Karpas-422 (cell line): ENCODE data around the gene PRKCB. TPM values are rescaled to one million over a fixed set of nuclear protein-coding genes. Genes with fewer than 3 reads are reported as not detected.

Experiments used
- DNase-seq: peaks from one replicate; pipeline ENCODE4 v3.0.0-alpha.2; 2015
- H2AFZ ChIP-seq: fragments of 200-600 bp; sonication (generic); 2 replicates; pipeline ENCODE4 v1.6.1; 2014; ENCODE audit warnings: antibody characterized with exemption, low read length, mixed read lengths
- H3K27ac ChIP-seq: fragments of 200-600 bp; sonication (generic); 2 replicates; pipeline ENCODE4 v1.5.1; 2014; ENCODE audit warnings: mild to moderate bottlenecking, low read length, moderate library complexity
- H3K27me3 ChIP-seq: fragments of 200-600 bp; sonication (generic); 2 replicates; pipeline ENCODE4 v1.6.1; 2014; ENCODE audit warnings: low read length, mixed read lengths
- H3K36me3 ChIP-seq: fragments of 200-600 bp; sonication (generic); 2 replicates; pipeline ENCODE4 v1.6.1; 2014; ENCODE audit warnings: low read length, mixed read lengths; ENCODE audit not compliant: insufficient read depth
- H3K4me1 ChIP-seq: fragments of 200-600 bp; sonication (generic); 2 replicates; pipeline ENCODE4 v1.6.1; 2014; ENCODE audit warnings: mild to moderate bottlenecking, low read length, mixed read lengths
- H3K4me2 ChIP-seq: fragments of 200-600 bp; sonication (generic); 2 replicates; pipeline ENCODE4 v1.6.1; 2014; ENCODE audit warnings: low read length, low read depth, mild to moderate bottlenecking; ENCODE audit not compliant: poor library complexity, severe bottlenecking
- H3K4me3 ChIP-seq: fragments of 200-600 bp; sonication (generic); 2 replicates; pipeline ENCODE4 v1.5.1; 2014; ENCODE audit warnings: mild to moderate bottlenecking, antibody characterized with exemption, low read length, mixed read lengths
- H3K79me2 ChIP-seq: fragments of 200-600 bp; sonication (generic); 2 replicates; pipeline ENCODE4 v1.6.1; 2014; ENCODE audit warnings: mild to moderate bottlenecking, low read length, mixed read lengths
- H3K9ac ChIP-seq: fragments of 200-600 bp; sonication (generic); 2 replicates; pipeline ENCODE4 v1.6.0; 2014; ENCODE audit warnings: low read length
- H3K9me2 ChIP-seq: fragments of 200-600 bp; sonication (generic), shearing (Covaris generic); replicated peaks from 2 replicates; pipeline ENCODE4 v1.6.0; 2014; ENCODE audit warnings: mild to moderate bottlenecking, low read length, moderate library complexity; ENCODE audit not compliant: insufficient read depth
- H3K9me3 ChIP-seq: fragments of 300-700, 200-600 bp; sonication (generic); 2 replicates; pipeline ENCODE4 v1.6.1; 2014; ENCODE audit warnings: low read length, mixed read lengths
- H4K20me1 ChIP-seq: fragments of 200-600 bp; sonication (generic); 2 replicates; pipeline ENCODE4 v1.6.1; 2014; ENCODE audit warnings: mild to moderate bottlenecking, antibody characterized with exemption, low read length, low read depth; ENCODE audit not compliant: insufficient read depth
- total RNA-seq: library from RNA; depleted of rRNA; stranded (reverse); fragments of >200 nt; shearing (Covaris generic); gene quantifications from 2 replicates; pipeline ENCODE4 v1.2.3, GENCODE V29; 2014; ENCODE audit warnings: low replicate concordance

The PRKCB gene
- total RNA-seq, 1 experiment from 2014 or later, result 21.7 TPM

- DNase-seq, result no peak
- no peaks in the 10 kb centered on the region for H3K79me2 ChIP-seq
- H4K20me1 ChIP-seq, result no peaks in the 10 kb centered on the region
- no peaks in the 10 kb centered on the region for H3K9me2 ChIP-seq
- H3K9ac ChIP-seq, result no peak overlapping the region
- H3K4me1 ChIP-seq, result no peaks in the 10 kb centered on the region
- H3K9me3 ChIP-seq, result no peaks in the 10 kb centered on the region
- H3K36me3 ChIP-seq, result no peaks in the 10 kb centered on the region
- no peak overlapping the region for H3K4me2 ChIP-seq
- no peak overlapping the region for H3K4me3 ChIP-seq
- no peak overlapping the region for H3K27ac ChIP-seq
- H2AFZ ChIP-seq, result no peak overlapping the region
- no peaks in the 10 kb centered on the region for H3K27me3 ChIP-seq
These were observed 276.0 kb downstream of the PRKCB start for GRCh38 chr16:24111724-24112302.

GRCh38 chr16:24113115-24113745 is 277.4 kb downstream of the PRKCB start:
- Histone ChIP-seq H3K27ac (no peak overlapping the region), H3K9me3 (no peaks in the 10 kb centered on the region), H3K4me2 (no peak overlapping the region), H3K4me3 (no peak overlapping the region), H3K79me2 (no peaks in the 10 kb centered on the region), H3K9ac (no peak overlapping the region), H3K4me1 (no peaks in the 10 kb centered on the region), H4K20me1 (no peaks in the 10 kb centered on the region), H3K27me3 (no peaks in the 10 kb centered on the region), H3K9me2 (no peaks in the 10 kb centered on the region), H2AFZ (no peak overlapping the region), H3K36me3 (no peaks in the 10 kb centered on the region)
- DNase-seq, result no peak

- no peaks in the 10 kb centered on the region for H3K9me3 ChIP-seq
- H3K27me3 ChIP-seq, result no peaks in the 10 kb centered on the region
- H3K79me2 ChIP-seq, result no peaks in the 10 kb centered on the region
- H3K4me3 ChIP-seq, result no peak overlapping the region
- H3K9ac ChIP-seq, result no peak overlapping the region
- H3K27ac ChIP-seq, result no peak overlapping the region
- no peaks in the 10 kb centered on the region for H4K20me1 ChIP-seq
- H2AFZ ChIP-seq, result no peak overlapping the region
- H3K36me3 ChIP-seq, result no peaks in the 10 kb centered on the region
- H3K4me1 ChIP-seq, result no peaks in the 10 kb centered on the region
- H3K9me2 ChIP-seq, result no peaks in the 10 kb centered on the region
- no peak for DNase-seq
- H3K4me2 ChIP-seq, result no peak overlapping the region
These were observed 279.1 kb downstream of the PRKCB start for GRCh38 chr16:24114876-24115275.

- Histone ChIP-seq H3K4me3 (no peak overlapping the region), H3K27ac (no peak overlapping the region), H3K4me1 (no peaks in the 10 kb centered on the region), H3K9ac (no peak overlapping the region), H3K9me2 (no peaks in the 10 kb centered on the region), H3K36me3 (no peaks in the 10 kb centered on the region), H3K9me3 (no peaks in the 10 kb centered on the region), H4K20me1 (no peaks in the 10 kb centered on the region), H2AFZ (no peak overlapping the region), H3K4me2 (no peak overlapping the region), H3K79me2 (no peaks in the 10 kb centered on the region), H3K27me3 (no peaks in the 10 kb centered on the region)
- DNase-seq, result no peak
These were observed 280.4 kb downstream of the PRKCB start for GRCh38 chr16:24116046-24116776.

GRCh38 chr16:24116989-24117388 is 281.2 kb downstream of the PRKCB start:
- no peaks in the 10 kb centered on the region for H3K79me2 ChIP-seq
- no peak overlapping the region for H3K27ac ChIP-seq
- no peaks in the 10 kb centered on the region for H3K9me2 ChIP-seq
- H3K36me3 ChIP-seq, result no peaks in the 10 kb centered on the region
- H3K4me3 ChIP-seq, result no peak overlapping the region
- no peak overlapping the region for H3K4me2 ChIP-seq
- no peak overlapping the region for H3K9ac ChIP-seq
- H2AFZ ChIP-seq, result no peak overlapping the region
- no peak for DNase-seq
- H3K27me3 ChIP-seq, result no peaks in the 10 kb centered on the region
- no peaks in the 10 kb centered on the region for H3K4me1 ChIP-seq
- H4K20me1 ChIP-seq, result no peaks in the 10 kb centered on the region
- no peaks in the 10 kb centered on the region for H3K9me3 ChIP-seq

- Histone ChIP-seq H3K4me2 (no peak overlapping the region), H3K36me3 (no peaks in the 10 kb centered on the region), H3K27ac (no peak overlapping the region), H4K20me1 (no peaks in the 10 kb centered on the region), H3K9me3 (no peaks in the 10 kb centered on the region), H3K4me3 (no peak overlapping the region), H3K4me1 (no peaks in the 10 kb centered on the region), H3K9ac (no peak overlapping the region), H3K9me2 (no peaks in the 10 kb centered on the region), H3K27me3 (no peaks in the 10 kb centered on the region), H2AFZ (no peak overlapping the region), H3K79me2 (no peaks in the 10 kb centered on the region)
- no peak for DNase-seq
These were observed 281.9 kb downstream of the PRKCB start for GRCh38 chr16:24117680-24118079.

- no peaks in the 10 kb centered on the region for H3K9me3 ChIP-seq
- no peak overlapping the region for H3K9ac ChIP-seq
- no peak overlapping the region for H2AFZ ChIP-seq
- H3K9me2 ChIP-seq, result no peaks in the 10 kb centered on the region
- H3K27ac ChIP-seq, result no peak overlapping the region
- H3K27me3 ChIP-seq, result no peaks in the 10 kb centered on the region
- DNase-seq, result no peak
- no peaks in the 10 kb centered on the region for H3K79me2 ChIP-seq
- H3K4me1 ChIP-seq, result no peaks in the 10 kb centered on the region
- no peaks in the 10 kb centered on the region for H4K20me1 ChIP-seq
- no peaks in the 10 kb centered on the region for H3K36me3 ChIP-seq
- H3K4me3 ChIP-seq, result no peak overlapping the region
- H3K4me2 ChIP-seq, result no peak overlapping the region
These were observed 282.5 kb downstream of the PRKCB start for GRCh38 chr16:24118126-24118821.

- H3K4me3 ChIP-seq, result no peak overlapping the region
- H3K9me3 ChIP-seq, result no peaks in the 10 kb centered on the region
- H4K20me1 ChIP-seq, result no peaks in the 10 kb centered on the region
- H3K4me2 ChIP-seq, result no peak overlapping the region
- no peak overlapping the region for H2AFZ ChIP-seq
- no peaks in the 10 kb centered on the region for H3K4me1 ChIP-seq
- no peaks in the 10 kb centered on the region for H3K79me2 ChIP-seq
- H3K27me3 ChIP-seq, result no peaks in the 10 kb centered on the region
- H3K9me2 ChIP-seq, result no peaks in the 10 kb centered on the region
- H3K36me3 ChIP-seq, result no peaks in the 10 kb centered on the region
- no peak overlapping the region for H3K9ac ChIP-seq
- H3K27ac ChIP-seq, result no peak overlapping the region
- DNase-seq, result no peak
These were observed 284.0 kb downstream of the PRKCB start for GRCh38 chr16:24119807-24120206.
